ENCODE data around the gene GPSM1.

DNA sequence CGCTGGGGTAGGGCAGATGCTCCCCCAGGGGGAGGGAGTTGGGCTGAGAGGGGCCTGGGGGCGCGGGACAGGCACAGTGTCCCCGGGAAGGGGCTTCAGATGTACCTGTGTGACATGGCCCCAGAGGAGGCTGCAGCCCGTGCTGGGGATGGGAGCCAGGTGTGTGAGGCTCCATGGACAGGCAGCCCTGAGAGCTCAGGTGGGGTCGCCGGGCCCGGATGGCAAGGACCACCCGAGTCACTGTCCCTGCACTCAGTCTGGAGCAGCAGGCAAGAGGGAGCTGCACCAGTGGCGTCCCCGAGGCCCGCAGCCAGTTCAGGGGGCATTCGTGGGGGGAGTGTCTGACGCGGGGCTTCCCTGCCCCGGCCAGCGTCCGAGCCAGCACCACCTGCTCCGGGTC is 42.4 kb upstream of the GPSM1 start:
- TF ChIP-seq CTCF (IDR thresholded peaks at IDR 0.05), result no peak
- TF ChIP-seq POLR2A (IDR thresholded peaks at IDR 0.05), result no peak
